GM10248 (cell line): ENCODE measurements around the gene PLCH2.

ENCODE experiments used
- CTCF ChIA-PET: fragments of 300-600 bp; sonication (Branson Sonifier 250); formaldehyde crosslinking; extraction: SDS; loops from one replicate; lab custom pipeline; 2021; ENCODE audit warnings: antibody characterized with exemption; lab: Yijun Ruan, JAX
- POLR2A ChIA-PET: fragments of 350-650 bp; sonication (Branson Sonifier 250); formaldehyde crosslinking; extraction: SDS; loops from one replicate; lab custom pipeline; 2020; ENCODE audit warnings: antibody characterized with exemption; lab: Yijun Ruan, JAX
- DNase-seq: peaks from one replicate; pipeline ENCODE4 v3.0.0; 2012; ENCODE audit errors: extremely low spot score
- TF ChIP-seq, protein P1 (sequence below): IDR thresholded peaks from 2 replicates; pipeline ENCODE4 v1.5.1; 2012; ENCODE audit warnings: mild to moderate bottlenecking, low read depth; ENCODE audit errors: extremely low read depth, missing control alignments, control extremely low read depth

PLCH2 gene, protein sequence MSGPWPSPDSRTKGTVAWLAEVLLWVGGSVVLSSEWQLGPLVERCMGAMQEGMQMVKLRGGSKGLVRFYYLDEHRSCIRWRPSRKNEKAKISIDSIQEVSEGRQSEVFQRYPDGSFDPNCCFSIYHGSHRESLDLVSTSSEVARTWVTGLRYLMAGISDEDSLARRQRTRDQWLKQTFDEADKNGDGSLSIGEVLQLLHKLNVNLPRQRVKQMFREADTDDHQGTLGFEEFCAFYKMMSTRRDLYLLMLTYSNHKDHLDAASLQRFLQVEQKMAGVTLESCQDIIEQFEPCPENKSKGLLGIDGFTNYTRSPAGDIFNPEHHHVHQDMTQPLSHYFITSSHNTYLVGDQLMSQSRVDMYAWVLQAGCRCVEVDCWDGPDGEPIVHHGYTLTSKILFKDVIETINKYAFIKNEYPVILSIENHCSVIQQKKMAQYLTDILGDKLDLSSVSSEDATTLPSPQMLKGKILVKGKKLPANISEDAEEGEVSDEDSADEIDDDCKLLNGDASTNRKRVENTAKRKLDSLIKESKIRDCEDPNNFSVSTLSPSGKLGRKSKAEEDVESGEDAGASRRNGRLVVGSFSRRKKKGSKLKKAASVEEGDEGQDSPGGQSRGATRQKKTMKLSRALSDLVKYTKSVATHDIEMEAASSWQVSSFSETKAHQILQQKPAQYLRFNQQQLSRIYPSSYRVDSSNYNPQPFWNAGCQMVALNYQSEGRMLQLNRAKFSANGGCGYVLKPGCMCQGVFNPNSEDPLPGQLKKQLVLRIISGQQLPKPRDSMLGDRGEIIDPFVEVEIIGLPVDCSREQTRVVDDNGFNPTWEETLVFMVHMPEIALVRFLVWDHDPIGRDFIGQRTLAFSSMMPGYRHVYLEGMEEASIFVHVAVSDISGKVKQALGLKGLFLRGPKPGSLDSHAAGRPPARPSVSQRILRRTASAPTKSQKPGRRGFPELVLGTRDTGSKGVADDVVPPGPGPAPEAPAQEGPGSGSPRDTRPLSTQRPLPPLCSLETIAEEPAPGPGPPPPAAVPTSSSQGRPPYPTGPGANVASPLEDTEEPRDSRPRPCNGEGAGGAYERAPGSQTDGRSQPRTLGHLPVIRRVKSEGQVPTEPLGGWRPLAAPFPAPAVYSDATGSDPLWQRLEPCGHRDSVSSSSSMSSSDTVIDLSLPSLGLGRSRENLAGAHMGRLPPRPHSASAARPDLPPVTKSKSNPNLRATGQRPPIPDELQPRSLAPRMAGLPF (N-terminal part only)

DNA sequence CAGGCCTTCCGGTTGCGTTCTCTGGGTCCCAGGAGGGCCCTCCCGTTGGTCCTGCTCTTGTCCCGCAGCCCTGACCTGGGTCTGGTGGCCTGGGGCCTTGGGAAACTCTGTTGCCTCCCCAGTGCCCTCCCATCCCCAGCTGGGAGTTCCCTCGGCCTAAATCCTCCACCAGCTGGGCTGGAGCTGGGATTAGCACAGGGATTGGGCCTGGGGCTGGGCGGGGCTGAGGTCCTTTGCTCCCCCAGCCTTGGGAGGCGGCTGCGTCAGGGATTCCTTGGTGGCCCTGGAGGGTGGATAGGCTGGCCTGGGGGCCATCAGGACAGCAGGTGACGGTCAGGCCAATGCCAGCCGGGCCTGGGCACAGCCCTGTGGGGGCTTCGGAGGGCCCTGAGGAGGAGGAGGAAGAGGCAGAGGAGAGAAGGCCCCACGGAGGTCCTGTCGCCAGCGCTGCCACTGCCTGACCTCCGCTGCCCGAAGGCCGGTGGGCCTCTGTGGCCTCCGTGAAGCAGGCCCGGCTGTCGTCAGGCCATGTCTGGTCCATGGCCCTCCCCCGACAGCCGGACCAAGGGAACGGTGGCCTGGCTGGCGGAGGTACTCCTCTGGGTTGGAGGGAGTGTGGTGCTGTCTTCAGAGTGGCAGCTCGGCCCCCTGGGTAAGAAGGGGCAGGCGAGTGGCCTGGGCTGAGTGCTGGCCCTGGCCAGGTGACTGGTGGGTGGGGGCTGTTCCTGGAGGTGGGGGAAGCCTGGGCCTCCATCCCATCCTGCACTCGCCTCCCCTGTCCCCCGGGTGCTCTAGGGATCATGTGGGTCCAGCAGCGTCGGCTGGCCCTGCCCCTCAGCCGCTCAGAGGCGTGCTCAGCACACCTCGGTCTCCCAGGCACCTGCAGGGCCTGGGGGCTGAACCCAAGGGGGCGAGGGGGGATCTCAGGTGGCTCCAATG lies at the start of gene PLCH2:
PLCH2 (plus strand) TSS at position 229 of the 939 bp plus-strand sequence; CDS start at position 529, 300 bp downstream.
- DNase-seq: no peak
- ChIA-PET POLR2A (interaction anchor here (0.5 kb wide), 1 partner anchor 28 kb away, joined by 3 read pairs; no protein-coding TSS in a partner anchor), CTCF (no interaction called here)
- TF ChIP-seq, protein P1, sequence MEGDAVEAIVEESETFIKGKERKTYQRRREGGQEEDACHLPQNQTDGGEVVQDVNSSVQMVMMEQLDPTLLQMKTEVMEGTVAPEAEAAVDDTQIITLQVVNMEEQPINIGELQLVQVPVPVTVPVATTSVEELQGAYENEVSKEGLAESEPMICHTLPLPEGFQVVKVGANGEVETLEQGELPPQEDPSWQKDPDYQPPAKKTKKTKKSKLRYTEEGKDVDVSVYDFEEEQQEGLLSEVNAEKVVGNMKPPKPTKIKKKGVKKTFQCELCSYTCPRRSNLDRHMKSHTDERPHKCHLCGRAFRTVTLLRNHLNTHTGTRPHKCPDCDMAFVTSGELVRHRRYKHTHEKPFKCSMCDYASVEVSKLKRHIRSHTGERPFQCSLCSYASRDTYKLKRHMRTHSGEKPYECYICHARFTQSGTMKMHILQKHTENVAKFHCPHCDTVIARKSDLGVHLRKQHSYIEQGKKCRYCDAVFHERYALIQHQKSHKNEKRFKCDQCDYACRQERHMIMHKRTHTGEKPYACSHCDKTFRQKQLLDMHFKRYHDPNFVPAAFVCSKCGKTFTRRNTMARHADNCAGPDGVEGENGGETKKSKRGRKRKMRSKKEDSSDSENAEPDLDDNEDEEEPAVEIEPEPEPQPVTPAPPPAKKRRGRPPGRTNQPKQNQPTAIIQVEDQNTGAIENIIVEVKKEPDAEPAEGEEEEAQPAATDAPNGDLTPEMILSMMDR: no peak

DNA sequence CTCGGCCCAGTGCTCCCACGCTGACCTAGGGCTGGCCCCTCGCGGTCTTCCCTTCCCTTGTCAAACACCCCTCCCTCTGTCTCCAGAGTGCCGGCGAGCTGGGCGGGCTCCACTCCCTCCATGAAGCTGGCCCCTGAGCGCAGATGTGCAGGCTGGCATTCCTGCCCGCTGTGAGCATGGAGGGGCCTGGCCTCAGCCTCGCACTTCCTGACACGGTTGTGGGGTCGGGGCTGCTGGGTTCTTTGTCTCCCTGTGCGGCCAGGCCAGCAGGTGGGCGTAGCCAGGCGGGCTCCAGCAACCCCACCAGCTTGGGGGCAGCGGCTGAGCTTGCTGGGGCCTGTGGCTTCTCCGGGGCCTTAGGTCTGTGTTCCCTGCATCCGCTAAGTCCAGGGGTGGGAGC lies 49.5 kb upstream of the PLCH2 start:
- ChIA-PET POLR2A (no interaction called here), CTCF (interaction anchor here (1.2 kb wide), 1 partner anchor 12 kb away, joined by 3 read pairs; no protein-coding TSS in a partner anchor)
- TF ChIP-seq, protein P1: no peak
- no peak for DNase-seq

DNA sequence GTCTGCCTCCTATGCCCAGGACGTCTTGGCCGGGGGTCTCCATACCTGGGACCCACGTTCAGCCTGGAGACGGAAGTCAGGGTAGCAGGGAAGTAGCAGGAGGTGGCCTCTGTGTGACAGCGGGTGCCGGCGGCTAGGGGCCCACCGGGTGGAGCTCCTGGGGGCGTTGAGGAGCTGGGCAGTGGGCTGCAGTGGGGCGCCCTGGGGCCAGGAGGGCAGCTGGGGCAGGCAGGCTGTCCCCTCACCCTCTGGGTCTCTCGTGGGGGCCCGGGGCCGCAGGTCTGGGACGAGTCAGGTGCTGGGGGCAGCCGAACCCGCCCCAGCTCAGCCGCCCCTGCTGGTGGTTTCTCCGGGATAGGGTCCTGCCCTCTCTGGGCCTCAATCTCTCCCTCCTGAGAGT lies 49.0 kb upstream of the PLCH2 start:
- ChIA-PET CTCF (no interaction called here), POLR2A (no interaction called here)
- TF ChIP-seq, protein P1: no peak
- no peak for DNase-seq

DNA sequence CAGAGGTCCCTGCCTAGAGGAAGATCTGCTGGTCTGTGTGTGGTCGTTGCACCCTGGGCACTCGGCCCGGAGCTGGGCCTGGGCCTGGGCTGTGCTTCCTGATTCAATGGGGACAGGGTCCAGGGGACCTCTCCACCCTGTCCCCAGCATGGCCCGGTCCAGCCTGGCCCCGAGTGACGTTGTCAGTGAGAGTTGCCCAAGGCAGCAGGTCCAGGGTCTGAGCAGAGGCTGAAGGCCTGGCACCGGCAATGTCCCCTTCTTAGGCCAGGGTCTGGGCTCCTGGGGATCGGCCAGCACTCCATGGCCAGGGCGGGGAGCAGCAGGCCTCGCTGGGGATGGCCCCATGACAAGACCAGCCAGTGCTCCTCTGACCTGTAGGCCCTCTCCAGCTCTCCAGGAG lies 48.1 kb upstream of the PLCH2 start:
- CTCF ChIA-PET: interaction anchor here (0.9 kb wide), 1 partner anchor 121 kb away, joined by 3 read pairs; no protein-coding TSS in a partner anchor
- TF ChIP-seq, protein P1: no peak
- no peak for DNase-seq
- POLR2A ChIA-PET: no interaction called here

DNA sequence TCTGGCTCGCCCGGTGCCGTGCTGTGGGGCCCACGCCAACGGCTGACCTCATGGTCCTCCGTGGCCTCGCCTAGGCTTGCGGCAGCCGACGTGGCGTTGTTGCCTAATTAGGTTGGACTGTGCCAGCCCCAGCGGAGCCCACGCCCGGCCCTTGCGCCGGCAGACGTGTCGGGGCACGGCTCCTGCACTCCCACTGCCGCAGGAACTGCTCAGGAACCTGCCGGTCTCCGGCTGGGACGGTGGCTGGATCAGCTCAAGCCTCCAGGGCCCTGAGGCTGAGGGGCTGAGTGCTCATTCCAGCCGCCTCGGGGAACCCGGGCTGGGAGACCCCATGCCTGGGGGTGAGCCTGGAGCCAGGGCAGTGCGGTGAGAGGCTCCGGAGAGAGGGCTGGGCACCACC lies 47.6 kb upstream of the PLCH2 start:
- TF ChIP-seq, protein P1: no peak
- DNase-seq: no peak
- POLR2A ChIA-PET: no interaction called here
- CTCF ChIA-PET: no interaction called here
